Fibroblast of peridontal ligament (primary cell): ENCODE measurements around the gene MSANTD3.
"Not testable (repeated sequence)": the region's sequence is repeated elsewhere in the genome, so short reads cannot be mapped to it uniquely, and the experiment has no call there.

Experiments used
- DNase-seq: peaks from one replicate; pipeline ENCODE4 v3.0.0-alpha.2; 2010; ENCODE audit errors: extremely low read depth

MSANTD3 gene

DNA sequence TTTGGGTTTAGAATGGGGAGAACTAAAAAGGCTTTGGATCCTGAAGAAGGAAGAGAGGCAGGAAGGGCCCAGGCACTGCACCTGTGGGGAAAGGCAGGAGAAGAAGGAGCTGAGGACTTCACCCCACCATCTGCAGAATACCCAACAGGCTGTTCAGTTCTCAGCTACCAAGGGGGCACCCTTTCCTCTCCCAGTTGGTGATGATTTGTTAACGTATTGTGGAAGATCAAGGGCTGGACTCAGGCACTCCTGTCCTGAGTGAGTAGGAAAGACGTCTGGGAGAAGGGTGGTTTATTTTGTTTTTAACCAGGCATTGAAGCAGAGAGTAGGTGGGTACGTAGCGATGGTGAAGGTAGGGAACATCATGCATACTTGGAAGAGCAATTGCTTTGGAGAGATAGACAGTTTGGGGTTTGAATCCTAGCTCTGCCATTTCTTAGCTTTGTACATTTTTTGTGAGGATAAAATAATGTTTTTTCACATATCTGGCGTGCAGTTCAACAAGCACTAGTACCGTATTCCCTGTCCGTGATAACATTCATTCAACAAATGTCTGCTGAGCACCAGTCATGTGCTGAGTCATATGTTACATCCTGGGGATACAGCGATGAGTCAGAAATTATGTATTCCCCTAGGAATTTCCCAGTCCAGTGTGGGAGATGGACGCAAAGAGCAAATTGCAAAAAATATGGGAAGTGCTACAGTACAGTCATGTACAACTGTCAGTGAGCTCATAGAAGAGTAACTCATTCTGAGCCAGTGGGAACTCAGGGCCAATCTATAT, 2.1 kb downstream of the MSANTD3 start:
- DNase-seq = peak; percentile 100

DNA sequence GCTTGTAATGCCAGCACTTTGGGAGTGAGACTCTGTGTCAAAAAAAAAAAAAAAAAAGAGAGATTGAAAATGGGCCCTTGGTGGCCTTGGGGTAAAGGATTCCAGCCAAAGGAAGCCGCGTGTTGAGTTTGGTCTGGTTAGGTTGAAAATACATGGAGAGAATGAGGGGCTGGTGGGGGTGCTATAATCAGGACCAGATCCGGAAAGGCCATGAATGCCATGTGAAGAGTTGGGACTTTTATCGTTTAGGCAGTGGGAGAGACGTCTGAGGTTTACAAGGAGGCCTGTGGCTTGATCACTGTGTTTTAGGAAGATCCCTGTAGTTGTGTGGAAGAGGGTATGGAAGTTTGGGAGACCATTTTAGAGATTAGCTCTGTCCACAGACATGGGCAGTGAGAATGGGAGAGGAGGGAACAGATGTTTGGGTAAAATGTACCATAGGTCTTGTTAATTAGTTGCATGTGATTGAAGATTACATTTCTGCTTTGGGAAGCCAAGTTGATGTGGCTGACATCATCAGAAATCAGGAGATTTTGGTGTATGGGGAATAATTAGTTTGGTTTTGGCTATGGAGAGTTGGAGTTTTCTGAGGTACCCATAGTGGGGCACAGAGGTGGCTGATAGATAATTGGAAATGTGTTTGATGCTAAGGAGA, 3.5 kb downstream of the MSANTD3 start:
- peak; percentile 88 for DNase-seq

DNA sequence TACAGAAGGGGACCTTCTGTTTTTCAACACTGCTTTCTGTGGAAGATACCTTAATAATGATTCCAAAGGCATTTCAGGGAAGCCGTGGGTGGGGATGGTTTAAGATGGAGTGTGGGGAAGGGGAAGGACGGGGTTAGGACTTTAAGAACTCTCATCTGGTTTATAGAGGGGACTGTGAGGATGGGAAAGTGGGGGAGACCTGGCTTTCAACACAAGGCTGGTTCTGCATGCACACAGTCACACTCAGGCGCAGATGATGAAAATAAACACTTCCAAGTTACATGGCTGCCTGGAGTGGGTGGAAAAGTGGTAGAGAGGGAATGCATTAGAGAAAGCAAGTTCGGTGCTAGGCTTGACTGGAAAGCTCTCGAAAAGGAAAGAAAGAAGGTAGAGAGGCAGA, 4.9 kb downstream of the MSANTD3 start:
- no peak for DNase-seq

DNA sequence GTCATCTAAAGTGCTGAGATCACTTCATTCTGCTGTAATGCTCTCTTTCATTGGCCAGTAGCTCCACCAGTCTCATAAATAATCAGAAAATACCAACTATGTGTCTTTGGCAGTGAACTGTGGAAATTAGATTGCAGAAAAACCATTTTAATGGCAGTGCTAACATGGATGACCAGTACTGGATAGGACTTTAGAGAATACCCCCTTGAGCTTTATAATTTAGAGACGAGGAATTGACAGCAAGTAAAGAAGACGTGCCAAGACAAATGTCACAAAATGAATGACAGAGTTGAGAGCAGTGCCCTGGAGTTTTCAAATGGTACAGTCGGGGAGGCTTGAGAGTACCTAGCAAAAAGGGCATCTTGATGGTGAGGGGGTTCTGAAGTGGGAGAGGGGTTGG, 5.8 kb downstream of the MSANTD3 start:
- DNase-seq = no peak

DNA sequence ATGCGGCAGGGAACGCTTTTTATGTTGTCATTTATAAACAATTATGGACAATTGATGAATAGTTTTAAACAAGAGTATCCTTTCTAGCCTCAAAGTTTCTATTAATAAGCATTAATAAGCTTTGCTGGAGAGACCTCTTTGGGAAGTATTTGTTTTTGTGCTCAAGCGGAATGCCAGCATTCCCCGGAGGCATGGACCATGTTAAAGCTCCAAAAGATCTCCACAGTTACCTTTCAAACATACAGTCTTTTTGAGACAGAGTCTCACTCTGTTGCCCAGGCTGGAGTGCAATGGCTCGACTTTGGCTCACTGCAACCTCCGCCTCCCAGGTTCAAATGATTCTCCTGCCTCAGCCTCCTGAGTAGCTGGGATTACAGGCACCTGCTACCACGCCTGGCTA, 9.6 kb downstream of the MSANTD3 start:
- no peak for DNase-seq

DNA sequence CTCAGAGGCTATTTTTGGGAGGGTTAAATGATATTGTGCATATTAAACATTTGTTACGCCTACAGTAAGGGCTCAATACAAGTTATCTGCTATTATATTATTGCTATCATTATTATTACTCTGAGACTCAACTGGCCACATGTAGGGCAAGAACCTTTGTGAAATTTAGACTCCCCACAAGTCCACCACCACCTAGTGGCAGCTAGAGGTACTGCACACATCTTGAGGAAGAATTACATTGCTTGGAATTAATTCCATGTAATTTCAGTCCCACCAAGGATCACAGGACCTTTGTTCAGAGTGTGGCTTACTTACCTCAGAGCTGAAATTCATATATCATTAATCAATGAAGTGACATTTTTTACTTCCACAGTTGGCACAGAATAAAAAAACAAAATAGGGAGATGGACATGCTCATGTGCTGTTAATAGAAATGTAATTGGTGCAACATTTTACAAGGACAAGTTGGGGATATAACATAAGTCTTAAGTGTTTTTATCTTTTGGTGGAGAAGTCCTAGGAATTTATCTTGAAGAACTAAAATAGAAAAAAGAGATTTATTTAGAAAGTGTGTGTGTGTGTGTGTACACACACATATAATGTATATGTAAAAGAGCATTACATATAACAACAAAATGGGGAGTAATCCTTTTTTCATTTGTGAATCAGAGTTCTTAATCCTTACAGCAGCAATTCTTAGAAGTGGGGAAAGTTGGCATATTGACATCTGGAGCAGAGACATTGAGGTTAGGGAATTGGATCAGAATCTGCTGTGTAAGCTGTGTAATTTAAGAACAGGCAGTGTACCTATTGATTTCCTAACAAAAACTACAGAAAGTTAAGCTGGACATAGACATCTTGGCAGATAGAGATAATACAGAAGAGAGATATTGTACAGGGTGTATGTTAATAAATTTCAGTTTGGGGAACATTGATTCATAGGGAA, 11.2 kb downstream of the MSANTD3 start:
- DNase-seq = peak; percentile 84

DNA sequence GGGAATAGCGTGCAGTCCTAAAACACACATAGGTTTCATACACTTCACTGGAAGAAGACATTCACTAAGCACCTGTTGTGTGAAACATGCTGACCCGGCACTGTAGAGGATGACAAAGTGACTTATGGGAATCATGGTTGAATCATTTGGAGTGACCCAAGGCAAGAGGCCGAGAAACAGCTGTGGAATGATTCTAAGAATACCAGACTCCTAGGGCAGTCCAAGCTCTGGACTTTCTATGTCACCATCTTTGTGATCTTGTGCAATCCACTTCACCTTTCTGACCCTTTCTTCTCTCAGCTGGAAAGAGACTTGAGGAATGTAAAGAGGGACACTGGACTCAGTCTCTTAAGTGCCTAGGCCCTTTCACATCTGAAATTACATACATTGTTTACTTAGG, 13.1 kb downstream of the MSANTD3 start:
- peak; percentile 57 for DNase-seq

DNA sequence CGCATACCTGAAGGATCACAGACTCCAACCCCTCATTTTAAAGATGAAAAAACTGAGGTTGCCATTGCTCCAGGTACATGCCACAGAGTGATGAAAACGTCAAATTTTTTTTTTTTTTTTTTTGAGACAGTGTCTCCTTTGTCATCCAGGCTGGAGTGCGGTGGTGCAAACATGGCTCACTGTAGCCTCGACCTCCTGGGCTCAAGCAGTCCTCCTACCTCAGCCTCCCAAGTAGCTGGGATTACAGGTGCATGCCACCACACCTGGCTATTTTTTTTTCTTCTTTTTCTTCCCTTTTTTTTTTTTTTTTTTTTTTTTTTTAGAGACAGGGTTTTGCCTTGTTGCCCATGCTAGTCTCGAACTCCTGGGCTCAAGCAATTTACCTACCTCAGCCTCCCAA, 13.5 kb downstream of the MSANTD3 start:
- not testable (repeated sequence) for DNase-seq

DNA sequence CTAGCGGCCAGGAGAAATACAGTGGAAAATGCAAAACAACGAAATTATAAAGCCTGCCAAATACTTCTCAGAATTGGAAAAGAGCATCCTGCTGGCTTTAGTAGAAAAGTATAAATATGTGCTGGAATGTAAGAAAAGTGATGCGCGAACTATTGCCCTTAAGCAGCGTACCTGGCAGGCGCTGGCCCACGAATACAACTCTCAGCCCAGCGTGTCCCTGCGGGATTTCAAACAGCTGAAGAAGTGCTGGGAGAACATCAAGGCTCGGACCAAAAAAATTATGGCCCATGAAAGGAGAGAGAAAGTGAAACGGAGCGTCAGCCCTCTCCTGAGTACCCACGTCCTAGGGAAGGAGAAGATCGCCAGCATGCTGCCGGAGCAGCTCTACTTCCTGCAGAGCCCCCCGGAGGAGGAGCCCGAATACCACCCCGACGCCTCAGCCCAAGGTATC, 15.0 kb downstream of the MSANTD3 start:
- peak; percentile 36 for DNase-seq

DNA sequence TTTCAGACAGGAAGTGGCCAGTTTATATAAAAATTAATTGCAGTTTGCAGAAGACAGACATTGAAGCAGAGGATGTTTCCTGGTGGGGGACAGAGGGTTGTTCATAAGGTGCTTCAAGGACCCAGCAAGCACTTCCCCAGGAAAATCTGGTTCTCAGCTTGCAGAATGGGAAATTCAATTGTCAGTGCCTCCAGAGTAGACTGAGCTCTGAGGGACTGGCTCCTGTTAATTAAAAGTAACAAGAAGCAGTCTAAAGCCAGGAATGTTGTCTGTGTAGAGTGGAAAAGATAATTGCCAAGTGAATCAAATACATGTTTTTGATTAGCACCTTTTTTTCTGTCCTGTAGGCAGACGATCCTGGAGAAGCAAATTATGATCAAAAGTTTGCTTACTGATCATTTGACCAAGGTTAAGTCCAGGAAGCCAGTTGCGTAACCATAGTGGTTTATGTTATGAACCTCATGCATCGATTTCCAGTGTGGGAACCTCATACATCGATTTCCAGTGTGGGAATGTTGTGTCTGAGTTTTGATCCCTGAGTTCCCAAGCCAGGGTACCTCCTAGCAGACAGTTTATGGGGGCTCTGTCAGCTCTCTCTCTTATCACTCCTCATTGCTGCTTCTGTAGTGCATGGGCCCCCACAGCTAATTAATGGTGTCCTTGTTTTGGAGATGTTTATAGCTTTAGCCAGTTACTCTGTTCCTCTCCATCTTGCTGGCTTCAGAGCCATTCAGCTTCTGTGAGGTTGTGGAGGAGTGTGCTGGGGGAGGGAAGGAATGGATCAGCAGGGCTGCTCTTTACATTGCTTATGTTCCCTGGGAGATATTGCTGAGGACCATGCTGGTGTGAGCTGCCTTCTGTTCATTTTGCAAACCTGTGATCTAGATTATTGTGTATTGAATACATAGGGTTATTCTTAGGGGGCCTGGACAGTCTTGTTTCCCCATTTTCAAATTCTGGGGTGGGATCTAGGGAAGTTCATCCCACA, 17.1 kb downstream of the MSANTD3 start:
- DNase-seq = peak; percentile 80

DNA sequence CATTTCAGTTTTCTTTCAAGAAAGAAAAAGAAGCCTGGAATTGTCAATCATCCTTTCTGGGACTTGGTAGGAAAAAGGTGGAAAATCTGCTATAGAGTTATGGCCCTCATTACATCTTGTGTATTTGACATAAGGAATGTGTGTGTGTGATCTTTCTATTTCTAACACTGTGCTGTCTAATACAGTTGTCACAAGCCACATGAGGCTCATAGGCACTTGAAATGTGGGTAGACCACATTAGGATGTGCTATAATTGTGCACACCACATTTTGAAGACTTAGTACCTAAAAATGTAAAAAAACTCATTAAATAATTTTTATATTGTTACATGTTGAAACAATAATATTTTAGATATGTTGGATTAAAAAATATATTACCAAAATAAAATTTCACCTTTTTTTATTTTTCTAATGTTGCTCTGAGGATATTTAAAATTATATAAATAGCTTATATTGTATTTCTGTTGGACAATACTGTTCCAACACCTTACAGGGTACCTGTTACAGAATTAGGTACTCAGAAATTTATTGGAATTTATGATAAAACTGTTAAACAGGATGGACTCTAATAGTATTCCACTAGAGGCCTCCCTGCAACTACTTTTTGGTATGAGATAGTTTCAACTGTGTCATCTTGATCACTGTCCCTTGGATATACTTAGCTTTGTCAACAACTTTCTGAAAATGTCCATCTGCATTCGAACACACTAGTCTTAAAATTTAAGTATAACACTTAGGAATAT, 18.4 kb downstream of the MSANTD3 start:
- DNase-seq = no peak

DNA sequence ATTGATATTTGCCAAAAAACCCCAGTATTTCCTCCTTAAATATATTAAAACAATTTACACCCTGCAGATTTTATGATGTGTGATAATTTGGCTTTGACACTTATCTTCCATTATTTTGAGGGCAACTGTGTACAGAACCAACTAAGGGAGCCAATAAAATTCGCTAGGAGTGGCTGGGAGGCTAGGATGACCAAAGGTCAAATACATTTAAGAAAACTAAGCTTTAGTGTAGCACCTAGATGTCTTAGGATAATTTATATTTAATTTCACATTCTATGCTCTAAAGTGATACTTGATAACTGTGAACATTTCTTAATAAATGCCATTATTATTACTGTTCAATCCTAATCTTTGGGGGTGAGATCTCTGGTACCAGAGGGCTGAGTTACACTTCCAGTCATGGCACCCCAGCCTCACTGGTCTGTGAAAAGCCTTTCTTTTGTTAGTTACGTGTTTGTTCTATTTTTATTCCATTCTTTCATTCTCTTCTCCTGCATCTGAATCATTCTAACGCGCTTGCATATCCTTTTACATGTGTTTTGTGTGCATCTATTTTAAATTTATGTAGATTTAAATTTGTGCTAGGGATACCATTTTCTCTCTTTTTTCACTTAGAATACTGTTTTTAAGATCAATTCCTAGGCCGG, 19.1 kb downstream of the MSANTD3 start:
- DNase-seq = no peak

DNA sequence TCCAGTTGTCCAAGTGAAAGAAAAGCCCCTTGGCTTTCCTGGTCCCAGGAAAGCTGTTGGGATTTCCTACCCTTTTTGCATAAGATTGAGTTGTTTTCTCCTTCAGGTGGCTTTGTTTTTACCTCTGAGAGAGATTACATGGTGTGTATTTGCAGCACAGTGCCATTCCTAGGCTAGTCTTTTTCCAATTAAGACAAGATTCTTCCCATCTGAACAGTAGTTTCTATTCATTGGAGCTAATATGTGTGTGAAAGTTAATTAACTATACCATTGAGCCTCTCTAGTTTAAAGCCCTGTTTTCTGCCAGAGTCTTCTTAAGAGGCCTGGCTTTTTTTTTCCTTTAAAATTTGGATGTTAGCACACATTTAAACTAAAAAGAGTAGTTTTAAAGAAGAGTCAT, 20.1 kb downstream of the MSANTD3 start:
- DNase-seq = no peak

DNA sequence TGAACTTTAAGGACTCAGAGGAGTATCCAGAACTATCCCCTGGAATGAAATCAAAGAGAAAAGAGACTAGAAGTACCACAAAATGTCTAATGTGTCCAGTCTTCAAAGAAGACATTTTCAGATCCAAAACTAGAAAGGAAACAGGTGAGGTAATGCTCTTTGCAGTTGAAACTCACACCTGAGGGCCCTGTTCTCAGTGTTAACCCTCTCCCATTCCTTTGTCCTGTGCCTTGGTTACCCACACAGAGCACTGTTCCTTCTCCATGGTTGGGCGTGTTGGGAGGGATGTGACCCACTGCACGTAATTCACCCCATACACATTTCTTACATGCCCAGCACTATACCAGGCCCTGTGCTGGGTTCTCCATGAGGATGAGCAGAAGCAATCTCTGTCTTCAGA, 21.3 kb downstream of the MSANTD3 start:
- no peak for DNase-seq

DNA sequence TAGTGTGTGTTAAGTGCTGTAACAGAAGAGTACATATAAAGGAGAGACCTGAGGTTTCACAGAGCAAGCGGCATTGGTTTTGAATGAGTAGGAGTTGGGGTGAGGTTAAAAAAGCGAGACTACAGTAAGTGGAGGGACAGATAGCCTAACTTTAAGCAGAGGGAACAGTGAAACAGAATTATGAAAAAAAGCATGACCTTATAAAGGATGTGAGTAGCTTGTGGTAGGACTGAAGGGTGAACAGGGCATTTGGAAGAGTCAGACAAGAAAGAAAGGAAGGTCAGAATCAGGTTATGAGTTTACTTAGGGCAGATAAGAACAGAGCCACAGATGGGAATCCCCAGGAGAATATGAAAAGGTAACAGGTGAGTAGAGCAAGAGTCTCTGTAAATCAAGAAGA, 22.5 kb downstream of the MSANTD3 start:
- no peak for DNase-seq

DNA sequence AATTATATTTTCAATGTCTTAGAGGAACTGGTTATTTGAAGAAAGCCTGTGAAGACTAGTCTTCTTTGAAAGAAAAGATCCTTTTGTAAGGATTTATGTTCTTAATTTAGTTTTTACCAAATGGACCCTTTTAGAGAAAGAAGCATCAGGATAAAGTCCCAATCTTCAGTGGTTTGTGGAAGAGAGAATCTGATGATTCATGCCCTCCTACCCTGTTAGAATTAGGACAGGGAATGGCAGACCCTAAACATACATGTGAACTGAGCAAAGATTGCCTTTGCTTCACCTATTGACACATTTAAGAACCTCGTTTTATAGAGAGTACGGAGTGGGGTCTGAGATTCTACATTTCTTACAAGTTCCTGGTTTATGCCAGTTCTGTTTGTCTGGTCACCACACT, 26.0 kb downstream of the MSANTD3 start:
- DNase-seq = no peak

DNA sequence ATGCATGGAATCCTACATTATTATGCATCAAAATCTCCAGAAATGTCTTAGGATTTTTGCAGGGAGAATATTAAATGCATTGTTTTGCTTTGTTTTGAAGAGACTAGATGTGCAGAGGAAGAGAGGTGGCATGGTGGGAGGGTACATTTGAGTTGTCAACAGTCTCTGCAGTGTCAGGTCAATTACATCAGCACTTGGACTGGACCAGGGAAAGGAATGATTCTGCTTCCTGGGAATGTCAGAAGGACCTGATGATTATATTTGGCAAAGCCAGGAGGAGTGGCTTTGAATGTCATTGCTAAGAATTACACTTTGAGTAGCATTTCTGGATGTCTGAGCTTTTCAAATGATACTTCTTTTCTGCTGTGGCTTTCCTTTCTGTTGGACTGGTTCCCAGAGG, 28.5 kb downstream of the MSANTD3 start:
- DNase-seq = peak; percentile 60

DNA sequence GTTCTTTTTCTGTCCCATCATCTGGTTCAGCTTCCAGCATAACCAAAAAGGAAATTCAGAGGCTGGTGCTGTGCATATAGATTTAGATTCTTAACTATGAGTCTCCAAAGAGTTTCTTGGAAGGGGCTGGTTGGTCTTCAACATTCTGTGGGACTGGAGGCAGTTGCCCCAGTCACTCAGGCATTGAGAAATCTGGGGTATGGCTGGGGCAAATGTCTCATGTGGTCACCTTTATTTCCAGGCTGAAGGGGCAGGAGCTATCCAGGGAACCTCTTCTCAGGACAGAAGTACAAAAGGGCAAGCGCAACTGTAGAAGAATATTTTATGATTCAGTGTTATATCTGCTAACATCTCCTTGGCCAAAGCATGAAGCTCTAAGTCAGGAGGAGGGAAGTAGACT, 30.6 kb downstream of the MSANTD3 start:
- DNase-seq = no peak

DNA sequence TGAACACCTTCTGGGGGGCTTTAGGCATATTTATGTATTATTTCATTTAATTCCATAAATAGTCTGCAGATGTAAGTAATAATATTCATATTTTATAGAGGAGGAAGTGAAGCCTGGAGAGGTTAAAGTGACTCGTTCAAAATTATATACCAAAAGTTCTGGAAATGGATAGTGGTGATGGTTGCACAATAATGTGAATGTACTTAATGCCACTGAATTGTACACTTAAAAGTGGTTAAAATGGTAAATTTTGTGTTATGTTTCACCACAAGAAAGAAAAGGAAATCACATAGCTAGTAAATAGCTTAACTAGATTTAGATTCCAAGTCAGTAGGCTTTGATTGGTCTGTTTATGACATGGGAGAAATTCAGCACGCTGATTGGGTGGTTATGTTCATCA, 33.0 kb downstream of the MSANTD3 start:
- DNase-seq = no peak

DNA sequence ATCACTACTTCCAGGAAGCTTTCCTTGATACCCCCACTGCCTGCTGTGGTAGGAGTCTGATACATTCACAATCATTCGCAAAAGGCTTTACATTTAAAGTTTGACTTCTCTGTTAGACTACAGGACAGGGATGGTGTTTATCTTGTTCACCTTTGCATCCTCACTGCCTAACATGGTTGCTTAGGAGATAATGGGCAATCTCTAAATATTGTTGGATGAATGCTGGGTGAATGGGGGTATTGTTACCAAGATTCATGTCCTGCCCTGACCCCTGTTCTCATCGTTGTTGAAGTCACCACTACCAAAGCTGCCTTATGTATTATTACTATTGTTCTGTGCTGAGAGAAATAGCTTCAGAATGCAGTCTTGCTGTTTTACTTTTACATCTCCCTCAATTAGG, 38.3 kb downstream of the MSANTD3 start:
- no peak for DNase-seq
